HL-60 (cell line): Measurements from ENCODE around the gene TRPC1.

Experiments used
- CTCF ChIP-seq: IDR thresholded peaks from one replicate; pipeline ENCODE4 v1.5.1; 2011; ENCODE audit warnings: low read length, control low read depth, inconsistent platforms; ENCODE audit not compliant: insufficient read depth
- POLR2AphosphoS5 ChIP-seq: IDR thresholded peaks from 2 replicates; pipeline ENCODE4 v1.6.1; 2012; ENCODE audit warnings: low read depth

DNA sequence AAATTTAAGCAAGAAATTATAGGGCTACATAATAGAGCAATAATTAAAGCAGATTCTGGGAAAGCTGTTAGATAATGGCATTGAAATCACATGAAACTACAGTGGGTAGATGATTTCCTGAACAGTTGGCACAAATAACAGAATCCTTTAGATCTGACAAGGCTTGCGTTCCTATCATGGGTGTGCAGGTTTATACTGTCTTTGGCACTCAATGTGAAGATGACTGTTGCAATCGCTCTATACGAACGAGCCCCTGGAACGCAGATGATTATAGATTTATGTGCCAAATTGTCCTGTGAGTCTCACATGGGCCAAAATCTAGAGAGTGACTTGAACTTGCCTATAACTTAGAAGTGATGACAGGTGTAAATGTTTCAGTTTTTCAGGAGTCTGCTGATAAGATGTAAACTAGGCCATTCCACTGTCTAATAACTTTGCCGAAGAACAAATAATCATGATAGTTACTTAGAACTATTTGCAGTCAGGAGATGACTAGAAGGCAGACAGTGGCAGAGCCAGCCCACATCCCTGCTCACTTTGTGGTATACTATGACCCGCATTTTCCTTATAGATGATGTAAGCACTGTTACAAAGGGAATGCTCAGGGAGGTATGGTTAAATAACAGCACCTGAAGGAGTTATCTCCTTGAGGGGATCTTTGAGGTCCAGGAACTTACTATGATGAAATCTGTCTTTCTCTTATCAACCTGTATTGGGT lies 30.5 kb upstream of the TRPC1 start:
- TF ChIP-seq CTCF (no peak), POLR2AphosphoS5 (no peak)
